ENCODE measurements around the gene ITPR2. TPM values are rescaled to one million over a fixed set of nuclear protein-coding genes. Genes with fewer than 3 reads are reported as not detected.

Gene ITPR2
- total RNA-seq, 1 donor from 2014 or later: 64.0 TPM

DNA sequence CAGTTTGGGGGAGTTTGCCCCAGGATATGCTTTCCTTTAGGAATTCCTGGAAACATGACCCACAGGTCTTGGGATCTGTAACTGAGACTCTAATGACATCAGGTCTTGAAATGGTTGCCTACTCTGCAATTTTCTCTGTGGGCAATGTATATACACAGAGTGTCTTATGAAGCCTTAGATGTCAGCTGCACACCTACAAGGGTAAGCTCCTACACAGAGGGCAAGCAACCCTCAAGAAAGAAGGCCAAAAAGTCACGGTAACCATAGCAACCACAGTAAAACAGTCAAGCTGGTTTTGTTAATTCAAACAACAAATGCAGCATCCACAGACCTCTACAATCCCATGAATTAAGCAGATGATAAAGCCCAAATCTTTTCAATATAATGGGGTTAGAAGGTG, 344.6 kb downstream of the ITPR2 start:
- ATAC-seq (no peak), DNase-seq (no peak)
- Histone ChIP-seq H3K36me3 (peaks cover 24% of the 10 kb centered on the region), H3K27me3 (ENCODE audit: low read depth) (no peaks in the 10 kb centered on the region), H3K4me1 (no peaks in the 10 kb centered on the region), H3K27ac (no peak overlapping the region), H3K4me3 (no peak overlapping the region), H3K9me3 (no peaks in the 10 kb centered on the region)
- TF ChIP-seq, protein P1, sequence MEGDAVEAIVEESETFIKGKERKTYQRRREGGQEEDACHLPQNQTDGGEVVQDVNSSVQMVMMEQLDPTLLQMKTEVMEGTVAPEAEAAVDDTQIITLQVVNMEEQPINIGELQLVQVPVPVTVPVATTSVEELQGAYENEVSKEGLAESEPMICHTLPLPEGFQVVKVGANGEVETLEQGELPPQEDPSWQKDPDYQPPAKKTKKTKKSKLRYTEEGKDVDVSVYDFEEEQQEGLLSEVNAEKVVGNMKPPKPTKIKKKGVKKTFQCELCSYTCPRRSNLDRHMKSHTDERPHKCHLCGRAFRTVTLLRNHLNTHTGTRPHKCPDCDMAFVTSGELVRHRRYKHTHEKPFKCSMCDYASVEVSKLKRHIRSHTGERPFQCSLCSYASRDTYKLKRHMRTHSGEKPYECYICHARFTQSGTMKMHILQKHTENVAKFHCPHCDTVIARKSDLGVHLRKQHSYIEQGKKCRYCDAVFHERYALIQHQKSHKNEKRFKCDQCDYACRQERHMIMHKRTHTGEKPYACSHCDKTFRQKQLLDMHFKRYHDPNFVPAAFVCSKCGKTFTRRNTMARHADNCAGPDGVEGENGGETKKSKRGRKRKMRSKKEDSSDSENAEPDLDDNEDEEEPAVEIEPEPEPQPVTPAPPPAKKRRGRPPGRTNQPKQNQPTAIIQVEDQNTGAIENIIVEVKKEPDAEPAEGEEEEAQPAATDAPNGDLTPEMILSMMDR (IDR thresholded peaks at IDR 0.05): no peak
- intact Hi-C loops (cut with DNase I): no loop called here

DNA sequence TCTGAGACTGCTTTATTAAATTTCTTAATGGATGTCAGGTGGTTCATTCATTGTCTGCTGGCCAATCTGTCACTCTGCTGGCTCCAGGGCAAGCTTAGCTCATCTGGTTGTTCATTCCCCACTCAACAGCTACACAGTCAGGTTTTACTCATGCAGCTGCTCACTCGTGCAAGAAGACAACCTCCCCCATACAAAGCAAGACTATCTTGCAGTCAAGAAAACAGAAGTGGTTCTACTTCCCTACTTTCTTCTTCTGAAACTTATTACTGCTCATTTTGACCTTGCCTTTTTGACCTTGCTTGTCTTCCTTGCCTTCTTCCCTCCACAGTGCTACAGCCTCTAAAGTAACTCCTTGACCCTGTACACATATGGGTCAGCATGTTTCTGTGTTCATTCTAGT, 359.7 kb downstream of the ITPR2 start:
- H3K27me3 ChIP-seq (ENCODE audit: low read depth): no peaks in the 10 kb centered on the region
- DNase-seq (no peak), ATAC-seq (peak; percentile 26 to 77)
- intact Hi-C loops (cut with DNase I): no loop called here
- TF ChIP-seq, protein P1 (IDR thresholded peaks at IDR 0.05): no peak
- H3K4me1 ChIP-seq: no peaks in the 10 kb centered on the region
- no peaks in the 10 kb centered on the region for H3K9me3 ChIP-seq
- H3K27ac ChIP-seq: no peak overlapping the region
- no peak overlapping the region for H3K4me3 ChIP-seq
- no peaks in the 10 kb centered on the region for H3K36me3 ChIP-seq

DNA sequence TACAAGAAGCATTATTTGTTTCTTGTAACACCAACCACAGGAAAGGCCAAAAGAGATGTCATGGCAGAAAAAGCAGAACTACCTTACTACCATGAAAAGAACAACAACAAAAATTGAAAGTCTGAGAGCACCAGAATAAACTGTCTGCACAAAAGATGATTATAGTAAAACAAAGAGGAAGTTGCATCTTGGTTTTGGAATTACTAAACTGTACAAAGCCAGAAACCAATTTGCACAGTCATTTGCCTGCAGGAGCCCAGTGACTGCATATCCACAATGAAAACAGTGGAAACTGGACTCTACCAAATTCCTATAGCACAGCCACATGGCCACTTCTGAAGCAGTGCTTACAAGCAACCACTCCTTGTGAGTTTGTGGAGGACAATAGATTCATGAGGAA, 361.4 kb downstream of the ITPR2 start:
- no peak overlapping the region for H3K4me3 ChIP-seq
- peak; percentile 73 to 80 for ATAC-seq
- no peak for DNase-seq
- no peaks in the 10 kb centered on the region for H3K27me3 ChIP-seq (ENCODE audit: low read depth)
- H3K4me1 ChIP-seq: no peaks in the 10 kb centered on the region
- TF ChIP-seq, protein P1 (IDR thresholded peaks at IDR 0.05): no peak
- H3K36me3 ChIP-seq: no peaks in the 10 kb centered on the region
- intact Hi-C loops (cut with DNase I): no loop called here
- no peaks in the 10 kb centered on the region for H3K9me3 ChIP-seq
- H3K27ac ChIP-seq: no peak overlapping the region

DNA sequence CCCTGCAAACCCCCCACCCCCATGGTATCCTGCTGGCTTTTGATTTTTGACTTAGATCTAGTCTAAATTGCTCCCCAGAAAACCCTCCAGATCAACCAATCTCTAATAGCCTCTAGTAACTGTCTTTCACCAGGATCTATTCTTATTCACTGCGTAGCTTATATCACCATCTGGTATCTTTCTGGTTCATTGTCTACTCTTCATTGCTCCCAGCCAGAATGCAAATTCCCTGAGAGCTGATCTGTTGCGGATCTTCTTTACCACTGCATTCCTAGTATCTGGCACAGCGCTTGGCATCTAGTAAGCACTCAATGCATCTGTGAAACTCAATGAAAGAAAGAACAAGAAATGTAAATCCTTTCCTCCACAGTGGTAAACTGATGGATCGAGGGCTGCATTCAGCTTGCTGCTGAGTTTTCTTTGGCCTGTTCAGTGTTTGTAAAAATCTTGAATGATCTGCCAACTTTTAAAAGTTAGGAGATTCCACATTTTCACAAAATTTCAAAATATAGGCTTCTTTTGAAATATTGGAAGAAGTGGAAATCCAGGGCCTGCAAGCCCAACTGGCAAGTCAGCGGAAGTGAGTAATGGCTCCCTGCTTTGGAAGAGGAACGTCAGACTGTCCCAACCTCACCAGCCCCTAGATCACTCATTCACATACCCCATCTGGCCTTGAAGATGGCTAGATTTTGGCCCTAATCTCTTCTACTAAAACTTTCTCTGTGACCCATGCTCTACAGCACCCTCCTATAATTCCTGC, 363.4 kb downstream of the ITPR2 start:
- DNase-seq (no peak), ATAC-seq (no peak)
- intact Hi-C loops (cut with DNase I): no loop called here
- Histone ChIP-seq H3K4me3 (no peak overlapping the region), H3K9me3 (no peaks in the 10 kb centered on the region), H3K4me1 (no peaks in the 10 kb centered on the region), H3K27ac (no peak overlapping the region), H3K27me3 (ENCODE audit: low read depth) (no peaks in the 10 kb centered on the region), H3K36me3 (no peaks in the 10 kb centered on the region)
- TF ChIP-seq, protein P1 (IDR thresholded peaks at IDR 0.05): no peak

DNA sequence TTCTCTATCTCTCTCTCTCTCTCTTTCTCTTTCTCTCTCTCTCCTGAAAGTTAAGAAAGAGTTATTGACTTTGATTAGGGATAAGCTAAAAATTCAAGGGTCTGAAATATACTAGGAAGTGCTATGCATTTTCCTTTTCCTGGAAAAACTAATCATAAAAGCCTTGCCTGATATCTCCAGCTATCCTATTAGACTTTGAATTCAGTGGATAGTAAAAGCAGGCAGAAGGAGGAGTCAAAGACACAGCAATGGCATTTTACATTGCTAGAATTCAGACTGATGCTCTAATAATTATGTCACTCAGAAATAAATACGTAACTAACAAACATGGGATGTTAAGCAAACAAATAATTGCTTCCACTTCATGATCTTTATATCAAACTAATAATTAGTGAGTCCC, 365.6 kb downstream of the ITPR2 start:
- no peaks in the 10 kb centered on the region for H3K36me3 ChIP-seq

More for the DNA sequence above, 365.6 kb downstream of the ITPR2 start:
- H3K27me3 ChIP-seq (ENCODE audit: low read depth): no peaks in the 10 kb centered on the region
- ATAC-seq (no peak), DNase-seq (no peak)
- TF ChIP-seq, protein P1 (IDR thresholded peaks at IDR 0.05): no peak
- no peaks in the 10 kb centered on the region for H3K4me1 ChIP-seq
- intact Hi-C loops (cut with DNase I): no loop called here
- no peak overlapping the region for H3K27ac ChIP-seq
- H3K9me3 ChIP-seq: no peaks in the 10 kb centered on the region
- no peak overlapping the region for H3K4me3 ChIP-seq
